Keratinocyte (primary cell): ENCODE data around the gene PITPNM3.

Source experiments
- CTCF ChIP-seq, 3 experiments: IDR thresholded peaks in 1 of 3; conservative IDR thresholded peaks in 1 of 3; optimal IDR thresholded peaks in 1 of 3; 2 replicates in 2 of 3; 3 replicates in 1 of 3; pipeline versions ENCODE3 to v1.5.1; 2011; ENCODE audit warnings: low read length in 3 of 3, mild to moderate bottlenecking in 3 of 3, moderate library complexity in 2 of 3, control low read depth in 1 of 3, inconsistent platforms in 1 of 3; ENCODE audit not compliant: insufficient read depth in 2 of 3; ENCODE audit errors: extremely low read depth in 1 of 3
- EZH2 ChIP-seq: IDR thresholded peaks from one replicate; pipeline ENCODE4 v1.6.1; 2012; ENCODE audit warnings: inconsistent platforms, mild to moderate bottlenecking, low read length, moderate library complexity

GRCh38 chr17:6428207-6428965, 128.0 kb downstream of the PITPNM3 start:
- TF ChIP-seq CTCF (optimal IDR thresholded peaks at IDR 0.05 in 1 of 3, IDR thresholded peaks at IDR 0.05 in 1 of 3, conservative IDR thresholded peaks at IDR 0.05 in 1 of 3; ENCODE audit: extremely low read depth in 1 of 3, insufficient read depth in 2 of 3, low read length in 3 of 3) (no peak), EZH2 (no peak)
